T1000 (cell line): Measurements from ENCODE around the gene RASEF.

ENCODE experiments used
- DNase-seq: peaks from one replicate; lab custom pipeline; 2025; ENCODE audit warnings: mixed read lengths; lab: John Stamatoyannopoulos, UW

Gene RASEF

GRCh38 chr9:83012922-83013838, 49.8 kb downstream of the RASEF start:
- DNase-seq = no peak

- no peak for DNase-seq
Observed at GRCh38 chr9:83012168-83012921, 50.6 kb downstream of the RASEF start.

- DNase-seq = no peak
Observed at GRCh38 chr9:83011611-83012010, 51.3 kb downstream of the RASEF start.

- no peak for DNase-seq
Observed at GRCh38 chr9:83007521-83008300, 55.2 kb downstream of the RASEF start.

- no peak for DNase-seq
Observed at GRCh38 chr9:83006378-83006777, 56.6 kb downstream of the RASEF start.

- no peak for DNase-seq
Observed at GRCh38 chr9:83005963-83006362, 57.0 kb downstream of the RASEF start.

- no peak for DNase-seq
Observed at GRCh38 chr9:83005361-83005760, 57.6 kb downstream of the RASEF start.

GRCh38 chr9:83002329-83002728, 60.6 kb downstream of the RASEF start:
- no peak for DNase-seq

GRCh38 chr9:83000765-83001164, 62.2 kb downstream of the RASEF start:
- no peak for DNase-seq

- DNase-seq = no peak
Observed at GRCh38 chr9:82998409-82998808, 64.5 kb downstream of the RASEF start.

GRCh38 chr9:82997476-82998140, 65.3 kb downstream of the RASEF start:
- no peak for DNase-seq

- no peak for DNase-seq
Observed at GRCh38 chr9:82996941-82997340, 66.0 kb downstream of the RASEF start.

GRCh38 chr9:82993856-82994605, 68.9 kb downstream of the RASEF start:
- no peak for DNase-seq

- DNase-seq = no peak
Observed at GRCh38 chr9:82991671-82992070, 71.3 kb downstream of the RASEF start.

GRCh38 chr9:82989929-82990328, 73.0 kb downstream of the RASEF start:
- no peak for DNase-seq

GRCh38 chr9:82988488-82988887, 74.5 kb downstream of the RASEF start:
- DNase-seq = no peak

- DNase-seq = no peak
Observed at GRCh38 chr9:82987370-82988189, 75.4 kb downstream of the RASEF start.

GRCh38 chr9:82981552-82981951, 81.4 kb downstream of the RASEF start:
- no peak for DNase-seq

- DNase-seq = no peak
Observed at GRCh38 chr9:82975176-82975575, 87.8 kb downstream of the RASEF start.

- DNase-seq = no peak
Observed at GRCh38 chr9:82972446-82972845, 90.5 kb downstream of the RASEF start.
